G401 (cell line): ENCODE results near the gene ALG14. TPM values are rescaled to one million over a fixed set of nuclear protein-coding genes. Genes with fewer than 3 reads are reported as not detected.
"Not testable (repeated sequence)": the region's sequence is repeated elsewhere in the genome, so short reads cannot be mapped to it uniquely, and the experiment has no call there.

Experiments
- DNase-seq: peaks from one replicate; pipeline ENCODE4 v3.0.0-alpha.2; 2015; ENCODE audit warnings: low spot score
- in situ Hi-C: cut with HindIII; loops from 2 replicates; pipeline ENCODE4 v1.10.0; 2016; ENCODE audit warnings: low sequenced_read_pairs, mixed read lengths
- total RNA-seq: library from RNA; depleted of rRNA; stranded (reverse); fragments of >200 nt; shearing (Covaris generic); gene quantifications from 2 replicates; pipeline ENCODE4 v1.2.3, GENCODE V29; 2014; rRNA removed

The ALG14 gene, protein sequence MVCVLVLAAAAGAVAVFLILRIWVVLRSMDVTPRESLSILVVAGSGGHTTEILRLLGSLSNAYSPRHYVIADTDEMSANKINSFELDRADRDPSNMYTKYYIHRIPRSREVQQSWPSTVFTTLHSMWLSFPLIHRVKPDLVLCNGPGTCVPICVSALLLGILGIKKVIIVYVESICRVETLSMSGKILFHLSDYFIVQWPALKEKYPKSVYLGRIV
- 1.8 and 2.5 TPM in 2 replicates for total RNA-seq

DNA sequence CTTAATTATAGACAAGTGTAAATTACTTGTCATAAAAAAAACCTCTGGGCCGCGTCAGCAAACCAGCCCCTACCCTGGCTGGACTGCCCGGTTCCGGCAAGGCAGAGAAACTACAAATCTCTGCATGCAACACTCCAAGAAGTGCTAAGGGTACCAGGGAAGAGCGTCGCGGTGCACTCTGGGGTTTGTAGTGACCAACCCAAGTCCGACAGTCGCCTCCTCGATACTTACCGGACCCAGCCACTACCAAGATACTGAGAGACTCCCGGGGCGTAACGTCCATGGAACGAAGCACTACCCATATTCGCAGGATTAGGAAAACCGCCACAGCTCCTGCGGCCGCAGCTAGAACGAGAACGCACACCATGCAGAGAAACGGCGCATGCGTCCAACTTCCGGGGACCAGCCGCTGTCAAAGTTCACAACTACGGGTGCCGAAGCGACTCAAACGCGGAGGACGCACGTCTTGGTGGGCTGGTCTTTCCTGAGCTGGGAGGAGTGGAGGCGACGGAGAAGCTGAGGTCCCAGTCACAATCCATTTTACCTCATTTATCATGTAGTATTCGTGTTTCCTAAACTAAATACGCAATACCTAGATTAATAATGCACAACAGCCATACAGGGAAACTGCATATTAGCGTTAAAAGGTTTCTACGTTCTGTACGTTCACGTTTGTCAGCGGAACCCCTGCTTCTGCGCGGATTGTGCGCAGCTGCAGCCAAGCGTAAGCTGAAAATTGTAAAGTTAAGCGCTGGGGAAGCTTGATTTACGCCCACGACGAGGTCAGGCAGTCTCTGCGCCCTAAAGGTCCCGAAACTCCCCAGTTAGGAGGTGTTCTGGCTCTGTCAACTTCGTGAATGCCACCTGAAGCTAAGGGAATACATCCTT lies at the start of gene ALG14:
Gene ALG14, minus strand, starts transcription at position 420 of the 888 bp plus-strand sequence. Its CDS starts 53 bp downstream, at position 367.
- in situ Hi-C loops: no loop called here
- DNase-seq: peak; percentile 98

DNA sequence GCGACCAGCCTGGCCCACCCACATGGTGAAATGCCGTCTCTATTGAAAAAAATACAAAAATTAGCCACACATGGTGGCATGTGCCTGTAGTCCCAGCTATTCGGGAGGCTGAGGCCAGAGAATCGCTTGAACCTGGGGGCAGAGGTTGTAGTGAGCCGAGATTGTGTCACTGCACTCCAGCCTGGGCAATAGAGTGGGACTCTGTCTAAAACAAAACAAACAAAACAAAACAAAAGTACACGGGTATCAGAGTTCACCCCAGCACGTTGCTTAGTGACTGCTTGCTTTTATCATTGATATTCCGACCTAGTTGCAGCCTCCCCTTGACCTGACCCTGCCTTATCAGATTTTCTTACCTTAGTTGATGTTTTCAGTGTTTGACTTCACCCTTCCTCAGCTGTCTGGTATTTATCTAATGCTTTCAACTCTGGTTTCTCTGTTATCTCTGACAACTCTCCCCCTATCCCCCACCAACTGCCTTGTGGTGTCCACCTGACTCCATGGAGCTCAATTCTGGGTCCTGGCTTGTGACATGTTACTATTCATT lies 49.5 kb upstream of the ALG14 start:
- in situ Hi-C loops: no loop called here
- DNase-seq: no peak

DNA sequence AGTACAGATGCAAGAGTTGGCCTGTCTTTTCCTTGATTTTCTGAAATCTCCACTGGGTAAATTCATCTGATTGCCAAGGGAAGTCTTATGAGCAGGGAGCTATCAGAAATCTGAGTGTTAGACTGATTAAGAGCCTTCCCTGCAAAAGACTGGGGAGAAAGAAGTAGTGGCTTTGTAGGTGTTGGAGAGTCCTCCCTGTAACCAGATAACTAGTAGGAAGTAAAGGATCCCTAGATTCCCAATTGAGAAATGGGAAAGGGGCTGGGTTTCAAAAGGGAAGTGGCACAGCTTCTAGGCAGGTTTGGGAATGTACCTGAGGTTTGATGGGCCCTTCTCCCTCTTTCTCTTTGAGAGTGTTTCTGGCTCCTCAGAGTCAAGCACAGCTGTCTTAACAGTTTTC lies 46.5 kb upstream of the ALG14 start:
- in situ Hi-C loops: no loop called here
- peak; percentile 40 for DNase-seq

DNA sequence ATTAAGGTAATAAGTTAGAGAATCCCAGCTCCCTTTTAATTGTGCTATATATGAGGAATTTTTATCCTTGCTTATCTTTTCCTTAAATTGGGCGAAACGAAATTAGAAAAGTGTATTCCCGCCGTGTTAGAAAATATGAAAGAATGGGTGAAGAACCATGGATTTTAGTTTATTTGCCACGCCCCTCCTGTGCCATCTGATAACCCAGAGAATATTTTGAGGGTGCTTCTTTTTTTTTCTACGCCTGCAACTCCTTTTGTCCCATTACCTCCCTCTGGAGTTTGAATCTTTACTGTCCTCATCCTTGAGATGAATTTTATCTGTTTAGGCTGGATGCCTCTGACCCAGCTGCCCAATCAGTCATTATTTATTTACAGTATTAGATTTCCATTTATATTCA lies 46.0 kb upstream of the ALG14 start:
- in situ Hi-C loops: no loop called here
- no peak for DNase-seq

DNA sequence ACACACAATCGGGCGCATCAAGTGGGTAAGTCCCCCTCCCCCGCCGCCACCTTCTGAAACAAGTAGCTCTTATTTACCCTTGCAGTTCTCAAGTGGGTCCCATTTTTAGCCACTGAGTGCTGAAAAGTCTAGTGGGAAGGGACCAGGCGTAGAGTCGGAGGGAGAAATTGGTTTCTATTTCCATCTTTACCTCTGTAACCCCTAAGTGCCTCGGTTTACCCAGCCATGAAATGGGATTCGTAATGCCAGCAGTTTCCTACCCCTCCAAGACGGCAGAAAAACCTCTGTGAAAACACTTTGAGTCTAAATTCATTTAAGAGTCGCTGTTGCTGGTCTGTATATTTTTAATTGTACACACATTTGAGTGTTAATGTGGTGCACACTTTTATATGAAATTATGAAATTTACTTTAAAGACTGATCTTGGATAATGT lies 45.3 kb upstream of the ALG14 start:
- peak; percentile 55 for DNase-seq
- in situ Hi-C loops: no loop called here

DNA sequence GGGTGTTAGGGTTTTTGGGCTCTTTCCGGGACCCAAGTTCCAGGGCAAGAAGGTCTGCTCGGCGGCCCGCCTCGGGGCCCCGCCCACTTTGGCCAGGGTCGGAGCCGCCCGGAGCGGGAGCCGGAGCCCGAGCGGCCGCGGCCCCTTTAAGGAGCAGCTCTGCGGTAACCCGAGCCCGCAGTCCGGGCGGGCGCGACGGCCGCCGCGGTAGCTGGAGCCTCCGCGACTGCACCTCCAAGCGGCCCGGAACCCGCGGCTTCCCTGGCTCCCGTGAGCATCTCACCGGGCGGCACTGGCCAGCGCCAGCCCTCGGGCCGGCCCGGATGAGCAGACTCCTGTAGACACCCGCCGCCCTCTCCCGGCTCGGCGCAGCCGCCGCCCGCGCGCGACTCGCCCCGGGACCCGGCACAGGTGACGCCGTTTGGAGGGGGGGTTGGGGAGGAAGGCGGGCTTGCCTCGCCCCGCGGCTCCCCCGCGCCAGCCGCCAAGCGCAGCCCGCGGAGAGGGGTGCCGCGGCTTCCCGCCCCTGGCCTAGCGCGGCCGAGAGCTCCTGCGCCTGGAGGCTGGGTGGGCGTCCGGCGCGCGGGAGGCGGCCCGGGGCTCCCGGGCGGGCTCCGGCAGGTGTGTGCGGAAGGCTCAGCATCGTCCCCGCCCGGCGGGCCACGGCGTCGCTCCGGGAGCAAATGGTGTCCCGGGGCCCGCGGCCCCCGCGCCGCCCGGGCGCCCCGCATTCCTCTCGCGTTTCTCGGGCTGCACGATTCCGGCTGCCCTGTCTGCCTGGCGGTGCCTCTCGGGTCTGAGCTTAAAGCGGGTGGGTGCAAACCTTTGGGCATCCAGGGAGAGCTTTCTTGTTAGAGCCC lies 44.7 kb upstream of the ALG14 start, which contains the start of gene TLCD4:
Gene TLCD4, plus strand, starts transcription at position 149 of the 860 bp plus-strand sequence. CDS start 26,547 bp downstream, outside the sequence.
- DNase-seq: peak; percentile 70
- in situ Hi-C loops: no loop called here

DNA sequence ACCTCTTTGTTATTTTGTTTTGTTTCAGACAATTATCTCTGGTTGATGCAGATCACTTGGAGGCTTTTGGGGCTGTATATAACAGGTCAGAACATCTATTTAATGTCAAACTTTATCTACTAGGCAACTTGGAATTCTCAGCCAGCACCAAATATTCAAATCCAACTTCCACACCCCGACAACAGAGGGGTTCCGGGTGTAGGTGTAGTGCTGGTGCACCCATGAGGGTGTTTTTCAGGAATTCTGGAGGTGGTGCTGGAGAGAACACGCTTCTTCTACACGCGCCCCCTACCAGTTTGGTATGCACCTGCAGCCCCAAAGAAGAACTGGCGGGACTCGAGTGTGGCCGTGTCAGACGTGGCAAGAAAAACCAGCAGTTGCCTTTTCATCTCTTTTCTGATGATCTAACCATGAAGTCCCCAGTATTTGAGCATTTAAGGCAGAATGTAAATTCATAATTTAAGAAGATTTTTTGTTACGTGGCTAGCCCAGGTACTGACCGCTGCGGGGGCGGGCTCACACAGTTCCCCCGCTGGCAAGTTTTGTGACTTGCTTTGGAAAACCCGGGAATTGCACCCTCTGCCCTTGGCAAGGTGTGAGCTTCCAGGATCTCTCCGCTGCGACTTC lies 43.9 kb upstream of the ALG14 start:
- in situ Hi-C loops: no loop called here

DNA sequence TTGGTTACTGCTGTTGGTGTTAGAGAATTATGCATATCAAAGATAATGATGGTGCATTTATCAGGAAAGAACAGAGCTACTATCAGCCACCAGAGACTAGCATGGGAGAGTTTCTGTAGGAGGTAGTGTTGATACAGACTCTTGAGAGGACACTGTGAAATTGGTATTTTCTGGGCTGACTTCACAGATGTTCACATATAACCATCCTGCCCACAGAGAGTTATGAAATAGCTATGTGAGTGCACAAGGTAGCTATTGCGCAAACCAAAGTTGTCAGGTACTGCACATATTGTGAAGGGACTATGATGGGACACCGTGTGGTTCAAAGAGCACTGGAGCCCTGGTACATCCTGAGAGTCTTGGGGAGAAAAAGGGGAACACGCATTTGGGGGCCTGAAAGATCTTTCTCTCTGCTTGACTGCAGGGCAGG lies 43.0 kb upstream of the ALG14 start:
- DNase-seq: no peak
- in situ Hi-C loops: no loop called here

More for the DNA sequence above, 43.9 kb upstream of the ALG14 start:
- peak; percentile 87 for DNase-seq

DNA sequence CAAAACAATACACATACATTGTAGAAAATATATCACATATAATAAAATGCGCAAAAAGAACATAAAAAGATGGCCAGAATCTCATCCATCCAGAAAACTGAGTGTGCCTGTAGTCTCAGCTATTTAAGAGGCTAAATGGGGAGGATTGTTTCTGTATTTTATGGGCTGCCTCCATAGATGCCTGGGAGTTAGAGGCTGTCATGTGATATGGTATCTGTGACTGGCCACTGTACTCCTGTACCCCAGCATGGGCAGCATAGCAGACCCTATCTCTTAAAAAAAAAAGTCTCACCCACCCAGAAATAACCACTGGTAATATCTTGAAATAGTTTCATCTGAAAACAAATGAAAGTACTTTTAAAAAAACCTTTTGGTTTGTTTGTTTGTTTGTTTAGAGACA lies 40.9 kb upstream of the ALG14 start:
- in situ Hi-C loops: no loop called here
- DNase-seq: no peak

DNA sequence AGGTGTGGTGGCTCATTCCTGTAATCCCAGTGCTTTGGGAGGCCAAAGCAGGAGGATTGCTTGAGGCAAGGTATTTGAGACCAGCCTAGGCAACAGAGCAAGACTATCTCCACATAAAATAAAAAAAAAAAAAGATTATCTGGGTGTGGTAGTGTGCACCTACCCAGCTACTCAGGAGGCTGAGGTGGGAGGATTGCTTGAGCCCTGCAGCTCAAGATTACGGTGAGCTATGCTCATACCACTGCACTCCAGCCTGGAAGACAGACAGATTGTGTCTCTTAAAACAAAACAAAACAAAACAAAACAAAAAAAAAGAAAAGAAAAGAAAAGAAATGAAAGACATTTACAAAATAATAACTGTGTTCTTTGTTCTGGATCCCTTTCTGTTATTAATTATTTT lies 38.3 kb upstream of the ALG14 start:
- in situ Hi-C loops: no loop called here

DNA sequence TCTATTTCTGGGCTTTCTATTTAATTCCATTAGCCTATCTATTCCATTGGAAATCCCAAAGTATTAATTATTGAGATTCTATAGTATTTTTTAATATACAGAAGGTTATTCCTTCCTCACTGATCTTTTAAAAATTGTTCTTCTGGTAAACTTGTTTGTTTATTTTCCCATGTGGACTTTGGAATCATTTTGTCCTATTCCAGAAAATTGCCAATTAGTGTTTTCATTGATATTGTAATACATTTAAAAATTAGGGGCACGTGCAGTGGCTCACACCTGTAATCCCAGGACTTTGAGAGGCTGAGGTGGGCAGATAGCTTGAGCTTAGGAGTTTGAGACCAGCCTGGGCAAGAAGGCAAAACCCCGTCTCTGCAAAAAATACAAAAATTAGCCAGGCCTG lies 36.0 kb upstream of the ALG14 start:
- in situ Hi-C loops: no loop called here

More for the DNA sequence above, 38.3 kb upstream of the ALG14 start:
- DNase-seq: no peak

DNA sequence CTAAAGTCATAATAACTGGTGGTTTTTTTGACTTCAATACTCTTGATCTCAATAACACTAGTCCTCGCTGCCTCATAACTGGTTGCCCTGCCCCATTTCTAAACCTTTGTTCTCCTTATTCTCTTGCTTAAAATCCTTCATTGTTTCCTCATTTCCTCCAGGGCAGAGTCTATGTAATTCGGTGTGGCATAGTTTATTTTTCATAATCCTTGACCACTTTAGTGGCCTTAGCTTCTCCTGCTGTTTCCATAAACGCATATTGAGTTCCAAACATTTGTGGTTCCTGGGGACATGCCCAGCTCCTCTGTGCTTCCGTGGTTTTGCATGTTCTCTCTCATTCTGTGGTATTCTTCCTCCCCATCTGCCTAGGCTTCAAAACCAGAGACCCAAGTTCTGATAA lies 25.4 kb upstream of the ALG14 start:
- no peak for DNase-seq
- in situ Hi-C loops: no loop called here

More for the DNA sequence above, 36.0 kb upstream of the ALG14 start:
- DNase-seq: no peak

DNA sequence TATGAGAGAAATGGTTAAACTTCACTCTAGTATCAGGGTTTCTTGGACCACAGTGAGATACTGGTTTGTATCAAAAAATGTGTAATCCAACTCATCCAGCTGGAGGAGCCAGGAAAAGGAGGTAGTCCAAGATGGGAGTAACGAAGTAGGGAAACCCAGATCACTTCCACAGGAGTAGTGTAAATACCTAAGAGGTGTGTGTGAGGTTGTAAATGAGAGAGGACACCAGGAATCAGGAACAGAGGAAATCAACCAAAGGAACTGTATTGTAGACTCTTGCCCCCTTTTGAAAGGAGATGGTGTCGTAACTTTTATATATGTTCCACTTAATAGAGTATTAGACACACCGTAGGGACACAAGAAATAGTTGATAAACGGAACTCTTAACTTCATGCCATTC lies 24.7 kb upstream of the ALG14 start:
- in situ Hi-C loops: no loop called here
- DNase-seq: no peak

DNA sequence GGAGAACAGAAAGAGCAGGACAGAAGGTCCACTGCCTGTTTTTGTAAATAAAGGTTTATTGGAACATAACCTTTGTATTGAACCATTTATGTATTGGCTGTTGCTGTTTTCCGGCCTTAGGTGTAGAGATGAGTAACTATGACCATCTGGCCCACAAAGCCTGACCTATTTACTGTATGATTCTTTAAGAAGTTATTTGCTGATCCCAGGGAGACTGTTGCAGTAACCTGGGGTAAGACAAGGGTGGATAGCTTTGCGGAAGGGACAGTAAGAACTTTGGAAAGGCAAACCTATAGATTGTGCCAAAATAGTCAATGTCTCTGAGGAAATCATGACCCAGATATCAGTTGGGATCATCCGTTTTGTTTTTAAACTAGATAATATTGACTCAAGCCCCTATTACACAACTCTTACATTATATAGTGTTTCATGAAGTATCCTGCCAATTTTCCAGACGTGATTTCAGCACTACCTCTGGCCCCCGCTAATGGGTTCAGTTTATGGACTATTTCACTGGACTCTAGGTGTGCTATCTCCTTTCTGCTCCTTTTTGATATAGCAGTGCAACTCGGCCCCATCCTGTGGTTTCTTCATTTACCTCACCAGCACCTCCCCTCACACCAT lies 23.6 kb upstream of the ALG14 start:
- in situ Hi-C loops: no loop called here
- peak; percentile 3 for DNase-seq

DNA sequence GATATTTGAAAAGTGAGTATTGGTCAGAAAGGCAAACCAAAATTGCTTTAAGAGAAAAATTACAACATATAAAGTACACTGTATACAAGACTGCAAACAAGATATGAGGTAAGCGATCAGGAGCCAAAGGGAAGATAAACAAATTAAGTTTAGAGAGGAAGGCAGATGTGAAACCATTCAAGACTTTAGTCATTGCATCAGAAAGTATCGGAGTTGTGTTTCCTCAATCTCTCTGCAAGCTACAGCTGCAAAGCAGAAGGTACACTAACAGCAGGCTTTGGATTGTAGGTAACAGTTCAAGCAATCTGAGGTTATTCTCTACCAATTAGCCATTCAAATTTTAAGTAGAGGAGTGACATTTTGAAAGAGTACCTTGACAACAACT lies 23.1 kb upstream of the ALG14 start:
- no peak for DNase-seq
- in situ Hi-C loops: no loop called here

DNA sequence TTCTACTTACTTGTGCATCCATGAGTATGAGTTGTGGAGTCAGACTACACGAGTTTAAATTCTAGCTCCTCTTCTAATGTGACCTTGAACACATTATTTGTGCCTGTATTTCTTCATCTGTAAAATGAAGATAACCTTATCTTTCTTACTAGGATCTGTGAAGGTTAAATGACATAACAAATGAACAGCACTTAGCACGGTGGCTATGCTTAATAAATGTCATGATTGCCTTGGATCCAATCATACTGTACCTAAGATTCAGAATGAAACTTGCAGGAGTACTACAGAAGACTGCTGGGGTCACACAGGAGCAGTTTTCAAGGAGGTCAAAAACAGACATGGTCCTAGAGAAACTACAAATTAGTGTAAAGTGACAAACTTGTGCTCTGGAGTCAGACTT lies 22.2 kb upstream of the ALG14 start:
- no peak for DNase-seq
- in situ Hi-C loops: no loop called here

DNA sequence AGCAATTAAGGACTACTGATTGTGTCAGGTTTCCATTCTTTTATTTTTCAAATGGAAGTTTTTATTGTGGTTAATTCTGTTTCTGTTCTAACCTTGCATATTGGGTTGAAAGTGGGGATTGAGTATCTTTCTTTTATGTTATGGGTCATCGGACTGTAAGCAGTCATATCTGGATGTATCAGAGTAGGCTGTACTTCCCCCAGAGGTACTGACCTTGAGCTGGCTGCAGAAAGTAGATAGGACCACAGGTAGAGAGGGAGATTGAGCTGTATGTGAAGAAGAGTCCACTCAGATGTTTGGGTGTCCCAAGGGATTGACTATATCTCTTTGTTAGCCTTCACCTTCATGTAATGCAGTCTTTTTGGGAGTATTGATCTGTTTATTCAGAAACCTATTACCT lies 20.5 kb upstream of the ALG14 start:
- in situ Hi-C loops: no loop called here
- no peak for DNase-seq

DNA sequence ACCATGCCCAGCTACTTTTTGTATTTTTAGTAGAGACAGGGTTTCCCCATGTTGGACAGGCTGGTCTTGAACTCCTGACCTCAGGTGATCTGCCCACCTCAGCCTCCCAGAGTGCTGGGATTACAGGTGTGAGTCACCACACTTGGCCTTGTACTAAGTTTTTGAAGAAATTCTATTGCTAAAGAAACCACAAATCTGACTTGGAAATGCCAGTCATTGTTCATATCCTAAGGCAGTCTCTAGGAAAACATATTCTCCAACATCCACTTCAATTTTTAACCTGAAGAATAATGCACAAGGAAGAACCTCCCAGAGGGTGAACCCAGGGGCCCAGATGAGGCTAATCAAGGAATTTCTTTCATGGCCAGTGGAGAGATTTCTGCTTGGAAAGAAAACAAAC lies 20.1 kb upstream of the ALG14 start:
- in situ Hi-C loops, DNase-seq: not testable (repeated sequence)
